ENCODE measurements around the gene SLC25A53. TPM values are rescaled to one million over a fixed set of nuclear protein-coding genes. Genes with fewer than 3 reads are reported as not detected.

Gene SLC25A53
- total and polyA plus RNA-seq, 10 of the 15 experiments (the other 5 are each of a cell fraction or from before 2014, with no cell fraction given), result 4.1 to 11.4 (median 7.6) TPM

GRCh38 chrX:104187931-104188330, 31.1 kb upstream of the SLC25A53 start:
- intact Hi-C loops (cut with micrococcal nuclease; ENCODE audit: unreplicated experiment), result no loop called here
- ChIA-PET RAD21 (ENCODE audit: unreplicated experiment) (no interaction called here), SMC1A (ENCODE audit: uncharacterized antibody, unreplicated experiment) (interaction anchor here (1.9 kb wide), 1 partner anchor 8 kb away, joined by 6 read pairs; no protein-coding TSS in a partner anchor), CTCF (interaction anchor here (0.7 kb wide), 1 partner anchor 12 kb away, joined by 3 read pairs; no protein-coding TSS in a partner anchor), POLR2A (no interaction called here)
- H3K79me2 ChIP-seq (ENCODE audit: control insufficient read depth, insufficient read depth, low read length), result no peaks in the 10 kb centered on the region
- WGBS (ENCODE audit: insufficient coverage, insufficient replicate concordance, low lambda C conversion rate, missing lambda C conversion rate), result 64% methylated on average over 8 of the region's 8 CpGs
- H3K36me3 ChIP-seq (ENCODE audit: control insufficient read depth in 2 of 2, insufficient read depth in 2 of 2, low read length in 1 of 2), result no peaks in the 10 kb centered on the region
- ATAC-seq (no peak), FAIRE-seq (no peak), DNase-seq (ENCODE audit: low read depth, low spot score) (no peak)
- no peaks in the 10 kb centered on the region for H3K27me3 ChIP-seq (replicated peaks in 1 of 2; ENCODE audit: control insufficient read depth in 2 of 2, insufficient read depth in 2 of 2, low read length in 1 of 2)
- in situ Hi-C loops (cut with MboI), result no loop called here
- TF ChIP-seq, protein P1, sequence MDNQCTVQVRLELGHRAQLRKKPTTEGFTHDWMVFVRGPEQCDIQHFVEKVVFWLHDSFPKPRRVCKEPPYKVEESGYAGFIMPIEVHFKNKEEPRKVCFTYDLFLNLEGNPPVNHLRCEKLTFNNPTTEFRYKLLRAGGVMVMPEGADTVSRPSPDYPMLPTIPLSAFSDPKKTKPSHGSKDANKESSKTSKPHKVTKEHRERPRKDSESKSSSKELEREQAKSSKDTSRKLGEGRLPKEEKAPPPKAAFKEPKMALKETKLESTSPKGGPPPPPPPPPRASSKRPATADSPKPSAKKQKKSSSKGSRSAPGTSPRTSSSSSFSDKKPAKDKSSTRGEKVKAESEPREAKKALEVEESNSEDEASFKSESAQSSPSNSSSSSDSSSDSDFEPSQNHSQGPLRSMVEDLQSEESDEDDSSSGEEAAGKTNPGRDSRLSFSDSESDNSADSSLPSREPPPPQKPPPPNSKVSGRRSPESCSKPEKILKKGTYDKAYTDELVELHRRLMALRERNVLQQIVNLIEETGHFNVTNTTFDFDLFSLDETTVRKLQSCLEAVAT (IDR thresholded peaks at IDR 0.05), result no peak
- no peak for TF ChIP-seq RFX5 (IDR thresholded peaks at IDR 0.05; ENCODE audit: low read depth, low read length)
- no peak for TF ChIP-seq RB1 (IDR thresholded peaks at IDR 0.05; ENCODE audit: borderline replicate concordance)
- TF ChIP-seq MYC (IDR thresholded peaks at IDR 0.05; ENCODE audit: insufficient read depth, insufficient read length, insufficient replicate concordance, low read length, severe bottlenecking), result no peak
- no peak for TF ChIP-seq CEBPB (IDR thresholded peaks at IDR 0.05; ENCODE audit: borderline replicate concordance in 1 of 2, low read depth in 2 of 2, low read length in 2 of 2)
- TF ChIP-seq TCF7 (IDR thresholded peaks at IDR 0.05; ENCODE audit: borderline replicate concordance), result no peak
- TF ChIP-seq TAF1 (IDR thresholded peaks at IDR 0.05; ENCODE audit: borderline replicate concordance, low read depth, low read length), result no peak
- TF ChIP-seq MTA2 (IDR thresholded peaks at IDR 0.05; ENCODE audit: low read depth), result no peak
- TF ChIP-seq CTCF (IDR thresholded peaks at IDR 0.05 in 2 of 3, conservative IDR thresholded peaks at IDR 0.05 in 1 of 3; ENCODE audit: control insufficient read depth in 2 of 3, extremely low read depth in 1 of 3, insufficient read depth in 1 of 3, low read depth in 3 of 3, low read length in 3 of 3), result no peak
- no peak for TF ChIP-seq WRNIP1 (IDR thresholded peaks at IDR 0.05; ENCODE audit: borderline replicate concordance, low read depth, low read length)
- no peak for TF ChIP-seq ZZZ3 (IDR thresholded peaks at IDR 0.05; ENCODE audit: control insufficient read depth, insufficient read length, low read depth)
- no peak for TF ChIP-seq NFYA (IDR thresholded peaks at IDR 0.05; ENCODE audit: borderline replicate concordance, low read depth, low read length)
- TF ChIP-seq POLR2AphosphoS5 (IDR thresholded peaks at IDR 0.05; ENCODE audit: low read length), result no peak
- no peak for TF ChIP-seq YBX1 (IDR thresholded peaks at IDR 0.05)
- TF ChIP-seq, protein P2, sequence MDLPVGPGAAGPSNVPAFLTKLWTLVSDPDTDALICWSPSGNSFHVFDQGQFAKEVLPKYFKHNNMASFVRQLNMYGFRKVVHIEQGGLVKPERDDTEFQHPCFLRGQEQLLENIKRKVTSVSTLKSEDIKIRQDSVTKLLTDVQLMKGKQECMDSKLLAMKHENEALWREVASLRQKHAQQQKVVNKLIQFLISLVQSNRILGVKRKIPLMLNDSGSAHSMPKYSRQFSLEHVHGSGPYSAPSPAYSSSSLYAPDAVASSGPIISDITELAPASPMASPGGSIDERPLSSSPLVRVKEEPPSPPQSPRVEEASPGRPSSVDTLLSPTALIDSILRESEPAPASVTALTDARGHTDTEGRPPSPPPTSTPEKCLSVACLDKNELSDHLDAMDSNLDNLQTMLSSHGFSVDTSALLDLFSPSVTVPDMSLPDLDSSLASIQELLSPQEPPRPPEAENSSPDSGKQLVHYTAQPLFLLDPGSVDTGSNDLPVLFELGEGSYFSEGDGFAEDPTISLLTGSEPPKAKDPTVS (IDR thresholded peaks at IDR 0.05; ENCODE audit: low read depth, low read length), result no peak
- no peak for TF ChIP-seq BRCA1 (IDR thresholded peaks at IDR 0.05; ENCODE audit: low read depth, low read length)
- no peak for TF ChIP-seq RCOR1 (conservative IDR thresholded peaks at IDR 0.05; ENCODE audit: low read depth, low read length)
- TF ChIP-seq ZNF384 (IDR thresholded peaks at IDR 0.05; ENCODE audit: borderline replicate concordance, low read depth, low read length), result no peak
- BruUV-seq (replicated peaks), result no TSS peak
- H4K20me1 ChIP-seq (ENCODE audit: control insufficient read depth, insufficient read depth), result no peaks in the 10 kb centered on the region
- no peak overlapping the region for H3K9ac ChIP-seq (ENCODE audit: control insufficient read depth, insufficient read depth, low read length)
- H3K9me3 ChIP-seq (replicated peaks; ENCODE audit: control insufficient read depth, insufficient read depth, low read length), result no peaks in the 10 kb centered on the region
- H2AFZ ChIP-seq (ENCODE audit: control insufficient read depth, low read depth, low read length), result no peak overlapping the region
- H3K27ac ChIP-seq (ENCODE audit: control insufficient read depth, insufficient read depth), result no peak overlapping the region
- H3K4me2 ChIP-seq (ENCODE audit: control insufficient read depth, insufficient read depth), result no peak overlapping the region
- H3K4me3 ChIP-seq, result no peak overlapping the region
- no peaks in the 10 kb centered on the region for H3K4me1 ChIP-seq (ENCODE audit: control insufficient read depth, insufficient read depth, low read length)

Measured in GM12878 (cell line).